GM19193 (cell line): ENCODE data around the gene DKKL1.

Experiments used
- POLR2A ChIP-seq: IDR thresholded peaks from 4 replicates; pipeline ENCODE4 v1.6.1; 2011; ENCODE audit not compliant: insufficient read depth, insufficient read length; ENCODE audit errors: extremely low read depth

The DKKL1 gene

DNA sequence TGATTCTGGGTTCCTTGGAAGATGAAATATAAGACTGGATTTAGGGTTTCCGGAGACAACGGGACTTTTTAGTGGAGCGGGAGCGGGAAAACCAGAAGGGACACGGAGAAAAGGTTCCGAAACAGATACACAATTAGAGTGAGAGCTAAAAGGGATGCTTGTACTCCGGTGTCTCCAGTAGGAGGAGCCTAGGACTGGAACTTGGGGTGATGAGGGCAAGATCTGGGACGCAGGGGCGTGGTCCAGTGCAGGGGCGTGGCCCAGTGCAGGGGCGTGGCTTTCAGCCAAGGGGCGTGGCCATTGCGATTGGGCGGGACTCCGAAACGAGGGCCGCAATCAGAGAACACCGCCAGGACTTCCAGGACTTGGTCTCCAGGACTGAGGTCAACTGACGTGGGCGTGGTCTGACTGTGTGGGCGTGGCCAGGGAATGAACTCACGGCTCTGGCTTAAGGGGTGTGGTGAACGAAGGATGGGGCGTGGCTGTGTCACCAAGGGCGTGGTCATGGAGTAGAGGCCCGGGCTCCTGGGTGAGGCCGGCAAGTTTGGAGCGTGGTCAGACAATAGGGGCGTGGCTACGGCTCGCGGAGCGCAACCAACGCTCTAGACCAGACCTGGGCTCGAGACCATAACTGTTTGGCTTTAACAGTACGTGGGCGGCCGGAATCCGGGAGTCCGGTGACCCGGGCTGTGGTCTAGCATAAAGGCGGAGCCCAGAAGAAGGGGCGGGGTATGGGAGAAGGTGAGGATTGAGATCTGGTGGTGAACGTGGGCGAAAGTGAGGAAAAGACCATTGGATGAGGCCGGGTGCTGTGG lies at the start of gene DKKL1:
Gene DKKL1 (plus strand): TSS at position 610 of the 815 bp plus-strand sequence. CDS start 122 bp downstream, at position 732.
- TF ChIP-seq POLR2A: no peak

DNA sequence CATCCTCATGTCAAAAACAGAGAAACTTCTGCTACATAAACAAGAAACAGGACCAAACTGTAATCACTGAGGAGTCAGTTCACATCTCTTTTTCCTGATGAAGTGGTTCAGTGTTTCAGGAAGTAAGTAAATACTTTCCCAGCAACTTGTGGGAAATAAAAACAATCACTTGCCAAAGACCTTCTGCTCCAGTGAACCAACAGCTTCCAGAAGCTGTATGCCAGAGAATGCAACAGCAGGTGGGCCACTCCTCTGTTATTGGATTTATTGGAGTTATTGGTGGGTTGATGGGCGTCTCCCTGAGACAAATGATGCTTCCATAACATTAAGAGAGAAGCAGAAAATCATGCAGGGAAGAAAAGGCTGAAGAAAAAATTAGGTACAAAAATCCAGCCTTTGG lies 48.6 kb upstream of the DKKL1 start:
- no peak for TF ChIP-seq POLR2A

DNA sequence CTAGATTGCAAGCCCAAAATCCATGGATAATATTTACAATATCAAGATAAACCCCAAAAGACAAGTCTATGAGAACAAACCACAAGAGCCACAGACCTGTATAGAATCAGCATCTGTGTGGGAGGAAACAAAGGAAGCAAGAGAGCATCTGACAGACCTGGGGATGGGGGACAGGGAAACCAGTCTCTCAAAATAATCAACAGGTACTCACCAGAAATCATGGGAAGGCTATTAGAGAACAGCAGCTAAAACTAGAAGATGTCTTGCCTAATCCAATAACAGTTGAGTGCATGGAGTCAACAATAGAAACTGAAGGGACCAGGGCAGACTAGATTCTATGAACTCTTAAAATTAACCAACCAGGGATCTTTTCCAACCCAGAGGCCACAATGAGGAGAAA lies 47.4 kb upstream of the DKKL1 start:
- TF ChIP-seq POLR2A: no peak

DNA sequence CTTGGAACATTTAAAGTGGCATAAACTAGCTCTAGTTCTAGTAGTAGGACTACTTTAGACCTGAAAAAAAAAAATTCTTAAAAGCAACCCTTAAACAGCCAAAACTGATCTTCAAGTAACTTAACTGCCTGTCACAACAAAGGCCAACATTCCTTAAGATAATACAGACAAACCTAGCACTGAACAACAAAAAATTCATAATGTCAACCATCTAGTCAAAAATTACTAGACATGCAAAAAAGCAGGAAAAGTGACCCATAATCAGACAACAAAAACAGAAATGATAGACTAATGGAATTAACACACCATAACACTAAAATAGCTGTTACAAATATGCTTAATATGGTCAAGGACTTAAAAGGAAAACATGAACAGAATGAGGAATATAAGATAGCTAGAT lies 45.4 kb upstream of the DKKL1 start:
- TF ChIP-seq POLR2A: no peak

DNA sequence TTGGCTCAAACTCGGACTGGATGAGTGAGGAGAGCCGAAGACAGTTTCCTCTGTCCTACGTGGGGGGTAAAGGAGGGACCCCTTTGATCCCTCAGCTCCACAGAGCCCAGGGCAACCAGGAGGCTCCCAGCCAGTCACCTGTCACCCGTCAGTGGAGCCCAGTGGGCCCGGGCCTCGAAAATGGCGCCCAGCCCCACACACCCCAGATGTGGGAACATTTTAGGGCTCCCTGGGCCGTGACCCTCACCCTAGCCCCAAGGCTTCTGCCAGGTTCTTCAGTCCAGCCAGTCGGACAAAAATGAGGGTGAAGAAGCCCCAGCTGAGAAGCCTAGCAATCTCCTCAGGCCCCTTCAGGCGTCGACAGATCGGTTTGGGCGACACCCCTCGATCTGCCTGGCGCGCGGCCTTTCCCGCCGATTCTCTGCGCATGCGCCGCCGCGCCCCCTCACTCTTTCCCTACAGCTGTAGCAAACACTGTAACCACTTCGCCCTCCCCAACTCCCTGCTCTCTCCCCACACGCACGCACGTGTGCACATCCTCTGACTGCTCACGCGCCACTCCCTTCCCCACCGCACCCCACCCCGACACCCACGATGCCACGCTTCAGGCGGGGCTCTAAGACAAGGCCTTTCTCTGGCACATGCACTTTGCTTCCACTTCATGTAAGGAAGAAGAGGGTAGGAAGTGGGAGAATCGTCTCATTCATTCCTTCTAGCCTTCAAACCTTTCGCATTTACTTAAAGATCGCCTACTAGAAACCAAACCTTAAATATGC lies 38.7 kb upstream of the DKKL1 start, which contains the start of gene SLC6A16:
Gene SLC6A16 (minus strand): TSS at position 391 of the 776 bp plus-strand sequence. CDS start 13,844 bp downstream, outside the sequence.
- TF ChIP-seq POLR2A: no peak

DNA sequence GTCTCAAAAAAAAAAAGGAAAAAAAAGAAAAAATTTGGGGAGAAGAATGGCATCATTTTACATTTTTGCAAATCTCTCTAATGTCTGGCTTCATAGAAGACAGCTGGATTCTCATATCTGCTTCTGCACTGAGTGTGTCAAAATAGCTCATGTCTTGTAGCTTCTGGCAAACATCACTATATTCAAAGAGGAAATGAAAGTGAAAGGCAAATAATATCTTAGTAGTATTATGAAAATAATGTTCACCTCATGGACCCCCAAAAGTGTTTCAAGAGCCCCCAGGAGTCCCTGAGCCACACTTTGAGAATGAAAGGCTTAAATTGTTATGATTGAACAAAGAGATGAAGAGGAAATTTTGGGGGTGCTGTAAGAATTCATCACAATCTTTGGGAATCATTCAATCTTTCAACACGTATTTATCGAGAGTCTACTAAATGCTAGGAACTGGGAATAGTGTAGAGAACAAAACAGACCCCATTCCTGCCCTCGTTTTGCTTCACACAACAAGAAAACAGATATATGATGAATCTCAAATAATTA lies 37.4 kb upstream of the DKKL1 start:
- TF ChIP-seq POLR2A: no peak

DNA sequence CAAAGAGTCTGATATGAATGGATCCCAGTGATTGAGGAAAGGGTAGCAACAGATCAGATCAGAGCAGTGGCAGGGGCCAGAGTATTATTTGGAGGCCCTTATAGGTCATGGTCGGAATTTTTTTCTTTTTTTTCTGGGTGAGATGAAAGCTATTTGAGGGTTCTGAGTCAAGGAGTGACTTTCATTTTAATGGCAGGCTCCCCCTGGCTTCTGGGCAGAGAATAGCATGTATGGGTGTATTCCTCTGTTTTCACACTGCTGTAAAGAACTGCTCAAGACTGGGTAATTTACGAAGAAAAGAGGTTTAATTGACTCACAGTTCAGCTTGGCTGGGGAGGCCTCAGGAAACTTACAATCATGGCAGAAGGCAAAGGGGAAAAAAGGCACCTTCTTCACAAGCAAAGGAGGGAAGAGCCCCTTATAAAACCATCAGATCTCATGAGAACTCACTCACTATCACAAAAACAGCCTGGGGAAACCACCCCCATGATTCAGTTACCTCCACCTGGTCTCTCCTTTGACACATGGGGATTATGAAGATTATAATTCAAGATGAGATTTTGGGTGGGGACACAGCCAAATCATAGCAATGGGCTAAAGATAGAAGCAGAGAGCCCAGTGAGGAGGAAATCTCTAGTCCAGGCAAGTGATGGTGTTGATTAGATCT lies 35.7 kb upstream of the DKKL1 start:
- no peak for TF ChIP-seq POLR2A

DNA sequence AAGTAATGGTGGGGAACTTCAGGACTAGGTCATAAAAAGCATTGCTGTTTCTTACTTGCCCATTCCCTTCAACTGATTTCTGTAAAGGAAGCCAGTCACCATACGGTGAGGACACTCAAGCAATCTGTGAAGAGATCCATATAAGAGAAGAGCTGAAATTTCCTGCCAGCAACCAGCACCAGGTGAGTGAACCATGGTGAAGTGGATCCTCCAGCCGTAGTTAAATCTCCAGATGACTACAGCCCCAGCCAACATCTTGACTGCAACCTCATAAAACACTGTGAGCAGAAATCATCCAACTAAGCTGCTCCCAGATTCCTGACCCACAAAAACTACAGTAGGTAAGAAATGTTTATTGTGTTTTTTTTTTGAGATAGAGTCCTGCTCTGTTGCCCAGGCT lies 34.9 kb upstream of the DKKL1 start:
- no peak for TF ChIP-seq POLR2A

DNA sequence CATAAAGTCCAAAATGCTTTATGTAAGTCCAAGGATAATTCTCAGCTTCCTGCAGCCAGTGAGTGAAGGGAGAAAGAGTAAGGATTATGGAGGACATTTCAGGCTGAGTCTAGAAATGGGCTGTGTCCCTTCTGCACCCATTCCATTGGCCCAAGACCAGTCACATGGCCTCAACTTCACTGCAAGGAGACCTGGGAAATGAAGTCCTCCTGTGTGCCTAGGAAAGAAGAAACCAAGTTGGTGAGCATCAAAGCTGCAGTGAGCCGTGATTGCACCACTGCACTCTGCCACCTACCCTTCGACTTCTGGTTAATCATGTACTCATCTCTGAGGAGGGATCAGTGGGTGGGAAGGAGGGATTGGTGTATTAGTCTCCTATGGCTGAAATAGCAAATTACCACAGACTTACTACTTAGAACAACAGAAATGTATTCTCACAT lies 32.0 kb upstream of the DKKL1 start:
- TF ChIP-seq POLR2A: no peak

DNA sequence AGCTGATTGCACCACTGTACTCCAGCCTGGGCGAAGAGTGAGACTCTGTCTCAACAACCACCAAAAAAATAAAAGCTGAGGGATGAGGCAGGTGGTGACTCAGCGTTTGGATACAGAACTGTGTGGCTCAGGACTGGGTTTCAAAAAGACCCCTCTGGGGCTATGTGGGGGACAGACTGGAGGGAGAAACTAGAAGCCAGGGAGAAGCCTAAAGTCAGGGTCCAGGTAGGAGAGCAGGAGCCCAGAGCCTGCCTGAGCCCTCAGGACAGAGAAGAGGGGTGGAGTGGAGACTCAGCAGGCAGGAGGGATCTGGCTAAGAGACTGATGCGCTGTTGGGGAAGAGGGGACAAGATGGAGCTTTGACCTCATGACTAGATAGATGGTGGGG lies 30.3 kb upstream of the DKKL1 start:
- TF ChIP-seq POLR2A: no peak

DNA sequence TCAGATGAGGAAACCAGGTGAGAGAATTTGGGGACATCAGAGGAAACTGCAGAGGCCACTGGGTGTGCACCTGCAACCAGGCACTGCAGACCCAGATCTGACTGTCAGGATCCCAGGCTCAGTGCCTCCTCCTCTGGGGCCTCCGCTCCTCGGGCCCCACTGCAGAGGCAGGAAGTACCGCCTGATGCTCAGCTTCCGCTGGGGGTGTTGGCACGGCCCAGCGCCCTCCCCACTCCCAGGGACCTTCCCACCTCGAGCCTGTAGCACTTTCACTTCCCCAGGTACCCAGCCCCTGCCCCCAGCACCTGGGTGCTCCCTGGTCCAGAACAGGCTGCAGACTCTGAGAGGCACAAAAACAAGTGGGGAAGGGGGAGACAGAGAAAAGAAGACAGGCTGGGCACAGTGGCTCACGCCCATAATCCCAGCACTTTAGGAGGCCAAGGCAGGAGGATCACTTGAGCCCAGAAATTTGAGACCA lies 29.8 kb upstream of the DKKL1 start:
- peak; percentile 92 for TF ChIP-seq POLR2A

DNA sequence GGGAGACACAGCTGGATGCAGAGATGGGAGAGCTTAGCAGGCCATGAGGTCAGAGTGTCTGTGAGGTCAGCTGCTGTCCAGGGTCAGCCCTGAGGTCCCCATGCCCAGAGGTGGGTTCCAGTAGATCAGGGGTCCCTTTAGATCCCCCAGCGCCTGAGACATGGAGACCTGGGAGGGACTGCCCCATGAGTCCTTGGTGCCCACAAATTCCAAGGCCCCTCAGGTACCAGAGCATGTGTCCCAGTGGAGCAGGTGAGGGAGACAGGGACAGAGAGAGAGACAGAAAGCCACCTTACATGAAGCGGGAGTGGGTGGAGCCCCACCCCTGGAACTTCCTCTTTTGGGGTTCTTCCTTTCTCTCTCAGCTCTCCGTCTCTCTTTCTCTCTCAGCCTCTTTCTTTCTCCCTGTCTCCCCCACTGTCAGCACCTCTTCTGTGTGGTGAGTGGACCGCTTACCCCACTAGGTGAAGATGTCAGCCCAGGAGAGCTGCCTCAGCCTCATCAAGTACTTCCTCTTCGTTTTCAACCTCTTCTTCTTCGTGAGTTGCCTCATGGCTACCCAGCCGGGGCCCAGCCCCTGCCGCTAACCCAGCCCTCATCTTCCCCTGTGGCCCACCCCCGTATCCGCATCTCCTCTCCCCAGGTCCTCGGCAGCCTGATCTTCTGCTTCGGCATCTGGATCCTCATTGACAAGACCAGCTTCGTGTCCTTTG lies 28.4 kb upstream of the DKKL1 start, which contains the start of gene CD37:
Gene CD37 (plus strand): TSS at position 336 of the 713 bp plus-strand sequence. CDS start 135 bp downstream, at position 471.
- peak; percentile 88 for TF ChIP-seq POLR2A

DNA sequence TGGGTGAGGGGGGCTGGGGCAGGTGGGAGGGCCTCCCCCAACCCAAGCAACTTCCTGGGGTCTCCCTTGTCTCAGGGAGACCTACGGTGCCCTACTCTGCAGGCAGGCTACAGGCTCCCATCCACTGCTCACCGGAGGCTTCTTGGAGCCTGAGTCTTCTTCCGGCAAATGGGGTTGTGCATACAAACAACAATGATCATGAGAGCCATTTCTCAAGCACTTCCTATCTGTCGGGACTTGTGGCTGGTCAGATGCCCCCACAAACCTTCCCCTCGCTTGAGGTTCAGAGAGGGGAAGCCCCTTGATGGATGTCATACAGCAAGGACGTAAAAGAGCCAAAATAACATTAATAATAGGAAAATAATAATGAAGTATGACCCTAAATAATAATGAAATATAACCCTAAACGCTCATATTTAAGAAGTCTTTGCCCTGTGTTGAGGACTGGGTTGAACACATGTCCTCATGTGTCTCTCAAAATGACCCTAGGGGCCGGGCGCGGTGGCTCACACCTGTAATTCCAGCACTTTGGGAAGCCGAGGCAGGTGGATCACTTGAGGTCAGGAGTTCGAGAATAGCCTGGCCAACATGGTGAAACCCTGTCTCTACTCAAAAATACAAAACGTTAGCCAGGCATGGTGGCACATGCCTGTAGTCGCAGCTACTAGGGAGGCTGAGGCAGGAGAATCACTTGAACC lies 27.7 kb upstream of the DKKL1 start:
- no peak for TF ChIP-seq POLR2A

DNA sequence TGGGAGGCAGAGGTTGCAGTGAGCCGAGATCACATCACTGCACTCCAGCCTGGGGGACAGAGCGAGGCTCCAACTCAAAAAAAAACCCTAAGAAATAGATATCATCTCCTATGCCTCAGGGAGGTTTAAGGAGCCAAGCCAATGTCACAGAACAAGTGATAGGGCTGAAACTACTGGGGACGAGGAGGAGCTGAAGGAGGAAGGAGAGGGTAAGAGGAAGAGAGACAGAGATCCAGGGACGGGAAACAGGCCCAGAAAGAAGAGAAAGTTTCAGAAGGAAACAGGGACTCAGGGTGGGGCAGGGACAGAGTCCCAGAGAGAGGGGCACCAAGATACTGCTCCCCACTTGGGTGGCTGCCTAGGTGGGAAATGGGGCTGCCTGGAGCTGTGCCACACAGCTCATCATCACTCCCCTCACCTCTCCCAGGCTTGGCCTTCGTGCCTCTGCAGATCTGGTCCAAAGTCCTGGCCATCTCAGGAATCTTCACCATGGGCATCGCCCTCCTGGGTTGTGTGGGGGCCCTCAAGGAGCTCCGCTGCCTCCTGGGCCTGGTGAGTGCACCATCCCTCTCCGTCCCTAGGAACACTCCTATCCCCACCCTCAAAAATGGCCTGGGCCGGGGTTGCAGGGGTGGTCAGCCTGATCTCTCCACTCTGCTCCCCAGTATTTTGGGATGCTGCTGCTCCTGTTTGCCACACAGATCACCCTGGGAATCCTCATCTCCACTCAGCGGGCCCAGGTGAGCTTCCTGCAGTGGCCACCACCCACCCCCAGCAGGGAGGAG lies 27.0 kb upstream of the DKKL1 start:
- TF ChIP-seq POLR2A: no peak
